GM12878 (cell line): ENCODE results near the gene BCL2. TPM values are rescaled to one million over a fixed set of nuclear protein-coding genes. Genes with fewer than 3 reads are reported as not detected.
A peak's percentile ranks its signal among the peaks of the same experiment; 100 is the strongest.

ENCODE experiments used
- ATAC-seq: fragments of 200-7000 bp; cut with Tn5 transposase; 3 replicates; pipeline ENCODE4 v1.9.1; 2020; ENCODE audit warnings: mild to moderate bottlenecking, moderate library complexity
- BruUV-seq: library from RNA; stranded (reverse); fragments of 400-500 nt; replicated peaks from 2 replicates; lab custom pipeline; 2021; lab: Mats Ljungman, UMichigan
- CTCF ChIA-PET: fragments of 300-600 bp; sonication (Branson Sonifier 250); formaldehyde crosslinking; extraction: SDS; loops from one replicate; lab custom pipeline; 2021; ENCODE audit warnings: inconsistent platforms; lab: Yijun Ruan, JAX
- POLR2A ChIA-PET: fragments of 350-600 bp; formaldehyde crosslinking; extraction: SDS; loops from one replicate; lab custom pipeline; 2021; ENCODE audit warnings: inconsistent platforms; lab: Charles Lee
- RAD21 ChIA-PET: fragments of 300-600 bp; sonication (Branson Sonifier 250); formaldehyde crosslinking; loops from one replicate; lab custom pipeline; 2023; ENCODE audit warnings: antibody characterized with exemption; ENCODE audit not compliant: unreplicated experiment; lab: Charles Lee
- SMC1A ChIA-PET: fragments of 300-600 bp; sonication (Branson Sonifier 250); formaldehyde crosslinking; loops from one replicate; lab custom pipeline; 2023; ENCODE audit not compliant: unreplicated experiment, uncharacterized antibody; lab: Charles Lee
- DNase-seq: peaks from one replicate; pipeline ENCODE4 v3.0.0-alpha.2; 2011; ENCODE audit warnings: low read depth, low spot score
- FAIRE-seq: peaks from 3 replicates; lab custom pipeline; 2011; peaks lifted over from hg19 to GRCh38; lab: Jason Lieb, UNC
- H2AFZ ChIP-seq: 2 replicates; pipeline ENCODE4 v1.6.0; 2011; ENCODE audit warnings: low read depth, low read length, control low read depth; ENCODE audit not compliant: control insufficient read depth
- H3K27ac ChIP-seq: 2 replicates; pipeline ENCODE4 v1.5.1; 2011; ENCODE audit warnings: control low read depth; ENCODE audit not compliant: control insufficient read depth, insufficient read depth
- H3K27me3 ChIP-seq, 2 experiments: replicated peaks in 1 of 2; 2 replicates each; pipeline versions ENCODE4 v1.6.0 to v1.6.1; 2011; ENCODE audit warnings: low read length in 1 of 2; ENCODE audit not compliant: control insufficient read depth in 2 of 2, insufficient read depth in 2 of 2
- H3K36me3 ChIP-seq, 2 experiments: 2 replicates each; pipeline ENCODE4 v1.5.1; 2011; ENCODE audit warnings: low read length in 1 of 2; ENCODE audit not compliant: control insufficient read depth in 2 of 2, insufficient read depth in 2 of 2
- H3K4me1 ChIP-seq: 2 replicates; pipeline ENCODE4 v1.6.1; 2011; ENCODE audit warnings: mild to moderate bottlenecking, low read length, moderate library complexity, mixed read lengths; ENCODE audit not compliant: control insufficient read depth, insufficient read depth
- H3K4me2 ChIP-seq: 2 replicates; pipeline ENCODE4 v1.6.0; 2011; ENCODE audit warnings: control low read depth; ENCODE audit not compliant: control insufficient read depth, insufficient read depth
- H3K4me3 ChIP-seq: fragments of 200-600 bp; sonication (generic); 2 replicates; pipeline ENCODE4 v1.5.1; 2016
- H3K79me2 ChIP-seq: 2 replicates; pipeline ENCODE4 v1.6.0; 2011; ENCODE audit warnings: low read length; ENCODE audit not compliant: control insufficient read depth, insufficient read depth
- H3K9ac ChIP-seq: 2 replicates; pipeline ENCODE4 v1.8.0; 2011; ENCODE audit warnings: low read length, control low read depth, mixed read lengths; ENCODE audit not compliant: control insufficient read depth, insufficient read depth
- H3K9me3 ChIP-seq: replicated peaks from 3 replicates; pipeline ENCODE4 v1.5.1; 2011; ENCODE audit warnings: mild to moderate bottlenecking, low read length; ENCODE audit not compliant: control insufficient read depth, insufficient read depth
- H4K20me1 ChIP-seq: 2 replicates; pipeline ENCODE4 v1.6.0; 2011; ENCODE audit not compliant: control insufficient read depth, insufficient read depth
- CEBPB ChIP-seq, 2 experiments: fragments of 150-350 bp in 1 of 2; IDR thresholded peaks; 2 replicates each; pipeline ENCODE4 v1.6.1; 2012 to 2014; ENCODE audit warnings: low read depth in 2 of 2, low read length in 2 of 2, borderline replicate concordance in 1 of 2, inconsistent platforms in 1 of 2
- FOXK2 ChIP-seq: fragments of 450-650 bp; IDR thresholded peaks from 2 replicates; pipeline ENCODE4 v1.6.1; 2017; ENCODE audit warnings: mild to moderate bottlenecking, moderate library complexity
- HDAC6 ChIP-seq: fragments of 200-600 bp; sonication (generic); IDR thresholded peaks from one replicate; pipeline ENCODE4 v1.8.0; 2017; ENCODE audit warnings: antibody characterized with exemption; ENCODE audit not compliant: unreplicated experiment
- IKZF1 ChIP-seq: fragments of 450-650 bp; conservative IDR thresholded peaks from 2 replicates; pipeline ENCODE4 v1.6.1; 2017; ENCODE audit warnings: antibody characterized with exemption, mild to moderate bottlenecking
- MXI1 ChIP-seq: fragments of 150-350 bp; IDR thresholded peaks from 2 replicates; pipeline ENCODE4 v1.6.1; 2011; ENCODE audit warnings: low read depth, mild to moderate bottlenecking, inconsistent platforms, low read length, improper control_type of control experiment
- MYC ChIP-seq: IDR thresholded peaks from 2 replicates; pipeline ENCODE4 v1.6.1; 2011; ENCODE audit warnings: mild to moderate bottlenecking, low read length, moderate library complexity, inconsistent platforms; ENCODE audit not compliant: insufficient read depth, insufficient replicate concordance, insufficient read length, severe bottlenecking
- POLR2AphosphoS2 ChIP-seq: IDR thresholded peaks from 2 replicates; pipeline ENCODE4 v1.6.1; 2011; ENCODE audit warnings: low read depth, mild to moderate bottlenecking, low read length, improper control_type of control experiment, moderate library complexity
- ZBTB33 ChIP-seq: fragments of 450-650 bp; IDR thresholded peaks from 2 replicates; pipeline ENCODE4 v1.6.1; 2017; ENCODE audit warnings: mild to moderate bottlenecking
- ZNF207 ChIP-seq: fragments of 450-650 bp; IDR thresholded peaks from 2 replicates; pipeline ENCODE4 v1.6.1; 2014; ENCODE audit warnings: antibody characterized with exemption, mild to moderate bottlenecking, borderline replicate concordance
- ZNF622 ChIP-seq: fragments of 450-650 bp; IDR thresholded peaks from 2 replicates; pipeline ENCODE4 v1.6.1; 2017; ENCODE audit warnings: mild to moderate bottlenecking, inconsistent platforms
- WGBS: methylation state at CpG from one replicate; pipeline ENCODE4 v1.1.6; 2016; ENCODE audit warnings: low lambda C conversion rate; ENCODE audit not compliant: insufficient replicate concordance, insufficient coverage; ENCODE audit errors: missing lambda C conversion rate; 5-methylcytosine and 5-hydroxymethylcytosine counted together
- in situ Hi-C: fragments of 300-500 bp; cut with MboI; formaldehyde crosslinking; loops from 9 replicates; pipeline ENCODE4 v1.14.3; 2018; ENCODE audit warnings: mixed read lengths
- intact Hi-C: fragments of 100-400 bp; cut with micrococcal nuclease; formaldehyde crosslinking; loops from one replicate; pipeline ENCODE4 v1.14.2; 2022; ENCODE audit not compliant: unreplicated experiment
- polyA plus RNA-seq, 11 experiments: library from polyadenylated mRNA; depleted of rRNA in 4 of 11; unstranded in 6 of 11; stranded (reverse) in 5 of 11; fragments of >200 nt; fragmentation: Nextera tagmentation in 4 of 11; fragmentation: Illumina TruSeq in 1 of 11; extraction: Ambion mirVana in 4 of 11; extraction: Trizol in 1 of 11; gene quantifications; 1 replicate in 1 of 11; 2 replicates in 10 of 11; pipeline versions ENCODE4 v1.2.1 to v1.2.3, GENCODE V29; 2011 to 2016; ENCODE audit warnings: inconsistent platforms in 2 of 11, missing spikeins in 2 of 11, low read depth in 1 of 11
- total RNA-seq, 4 experiments: library from RNA; depleted of rRNA in 3 of 4; stranded (reverse); fragments of >200 nt in 3 of 4; fragmentation: Illumina TruSeq in 1 of 4; extraction: Trizol in 1 of 4; gene quantifications; 2 replicates each; pipeline versions ENCODE4 v1.2.1 to v1.2.3, GENCODE V29; 2013 to 2021
- TF ChIP-seq, protein P1 (sequence below): IDR thresholded peaks from 2 replicates; pipeline ENCODE4 v1.6.1; 2012; ENCODE audit warnings: mild to moderate bottlenecking, low read depth, low read length
- TF ChIP-seq, protein P2 (sequence below): fragments of 450-650 bp; formaldehyde crosslinking; IDR thresholded peaks from 2 replicates; pipeline ENCODE4 v1.5.0; 2022; ENCODE audit warnings: mild to moderate bottlenecking, missing genetic modification characterization

BCL2 gene
- total and polyA plus RNA-seq, 10 of the 15 experiments (the other 5 are each of a cell fraction or from before 2014, with no cell fraction given): 4.1 to 47.8 (median 19.3) TPM

DNA sequence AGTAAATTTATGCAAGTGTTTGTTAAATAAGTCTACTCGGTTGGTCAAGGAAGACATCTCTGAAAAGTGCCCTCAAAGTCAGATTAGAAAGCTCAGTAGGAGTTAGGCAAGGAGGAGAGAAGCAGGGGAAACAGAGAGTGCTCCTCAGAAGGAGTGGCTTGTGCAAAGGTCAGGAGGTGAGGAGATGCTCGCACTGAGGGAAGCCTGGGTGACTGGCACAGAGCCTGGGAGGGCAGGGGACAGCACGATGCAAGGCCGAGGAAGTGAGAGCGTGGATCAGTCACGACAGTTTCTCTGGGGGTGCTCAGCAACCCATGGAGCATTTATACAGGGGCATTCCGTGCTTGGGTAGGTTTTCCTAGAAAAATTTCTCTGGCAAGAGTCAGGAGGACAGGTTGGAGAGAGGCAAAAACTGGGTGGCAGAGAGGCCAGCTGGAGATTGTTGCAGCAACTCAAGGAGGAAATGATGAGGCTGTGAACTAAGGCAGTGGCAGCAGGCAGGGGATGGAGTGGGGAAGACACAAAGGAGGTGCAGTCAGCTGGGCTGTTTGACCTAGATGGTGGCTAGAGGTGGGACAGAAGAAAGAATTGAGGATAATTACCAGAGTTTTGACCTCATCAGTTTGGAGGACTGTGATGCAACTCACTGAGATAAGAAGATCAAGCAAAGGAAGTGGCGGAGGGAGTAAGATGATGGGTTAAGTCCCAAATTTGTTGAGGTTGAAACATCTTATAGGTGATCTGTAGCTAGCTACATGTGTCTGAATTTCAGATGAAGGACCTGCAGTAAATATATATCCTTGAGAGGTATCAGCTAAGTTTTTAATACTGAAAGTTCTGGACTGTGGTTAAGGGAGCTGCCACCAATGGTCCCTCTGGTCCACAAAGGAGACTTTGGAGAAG lies 52.4 kb downstream of the BCL2 start:
- TF ChIP-seq POLR2AphosphoS2: no peak
- no peak for TF ChIP-seq ZNF207
- no peak for TF ChIP-seq MXI1
- TF ChIP-seq, protein P1, sequence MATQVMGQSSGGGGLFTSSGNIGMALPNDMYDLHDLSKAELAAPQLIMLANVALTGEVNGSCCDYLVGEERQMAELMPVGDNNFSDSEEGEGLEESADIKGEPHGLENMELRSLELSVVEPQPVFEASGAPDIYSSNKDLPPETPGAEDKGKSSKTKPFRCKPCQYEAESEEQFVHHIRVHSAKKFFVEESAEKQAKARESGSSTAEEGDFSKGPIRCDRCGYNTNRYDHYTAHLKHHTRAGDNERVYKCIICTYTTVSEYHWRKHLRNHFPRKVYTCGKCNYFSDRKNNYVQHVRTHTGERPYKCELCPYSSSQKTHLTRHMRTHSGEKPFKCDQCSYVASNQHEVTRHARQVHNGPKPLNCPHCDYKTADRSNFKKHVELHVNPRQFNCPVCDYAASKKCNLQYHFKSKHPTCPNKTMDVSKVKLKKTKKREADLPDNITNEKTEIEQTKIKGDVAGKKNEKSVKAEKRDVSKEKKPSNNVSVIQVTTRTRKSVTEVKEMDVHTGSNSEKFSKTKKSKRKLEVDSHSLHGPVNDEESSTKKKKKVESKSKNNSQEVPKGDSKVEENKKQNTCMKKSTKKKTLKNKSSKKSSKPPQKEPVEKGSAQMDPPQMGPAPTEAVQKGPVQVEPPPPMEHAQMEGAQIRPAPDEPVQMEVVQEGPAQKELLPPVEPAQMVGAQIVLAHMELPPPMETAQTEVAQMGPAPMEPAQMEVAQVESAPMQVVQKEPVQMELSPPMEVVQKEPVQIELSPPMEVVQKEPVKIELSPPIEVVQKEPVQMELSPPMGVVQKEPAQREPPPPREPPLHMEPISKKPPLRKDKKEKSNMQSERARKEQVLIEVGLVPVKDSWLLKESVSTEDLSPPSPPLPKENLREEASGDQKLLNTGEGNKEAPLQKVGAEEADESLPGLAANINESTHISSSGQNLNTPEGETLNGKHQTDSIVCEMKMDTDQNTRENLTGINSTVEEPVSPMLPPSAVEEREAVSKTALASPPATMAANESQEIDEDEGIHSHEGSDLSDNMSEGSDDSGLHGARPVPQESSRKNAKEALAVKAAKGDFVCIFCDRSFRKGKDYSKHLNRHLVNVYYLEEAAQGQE: no peak
- TF ChIP-seq ZBTB33: no peak
- TF ChIP-seq, protein P2, sequence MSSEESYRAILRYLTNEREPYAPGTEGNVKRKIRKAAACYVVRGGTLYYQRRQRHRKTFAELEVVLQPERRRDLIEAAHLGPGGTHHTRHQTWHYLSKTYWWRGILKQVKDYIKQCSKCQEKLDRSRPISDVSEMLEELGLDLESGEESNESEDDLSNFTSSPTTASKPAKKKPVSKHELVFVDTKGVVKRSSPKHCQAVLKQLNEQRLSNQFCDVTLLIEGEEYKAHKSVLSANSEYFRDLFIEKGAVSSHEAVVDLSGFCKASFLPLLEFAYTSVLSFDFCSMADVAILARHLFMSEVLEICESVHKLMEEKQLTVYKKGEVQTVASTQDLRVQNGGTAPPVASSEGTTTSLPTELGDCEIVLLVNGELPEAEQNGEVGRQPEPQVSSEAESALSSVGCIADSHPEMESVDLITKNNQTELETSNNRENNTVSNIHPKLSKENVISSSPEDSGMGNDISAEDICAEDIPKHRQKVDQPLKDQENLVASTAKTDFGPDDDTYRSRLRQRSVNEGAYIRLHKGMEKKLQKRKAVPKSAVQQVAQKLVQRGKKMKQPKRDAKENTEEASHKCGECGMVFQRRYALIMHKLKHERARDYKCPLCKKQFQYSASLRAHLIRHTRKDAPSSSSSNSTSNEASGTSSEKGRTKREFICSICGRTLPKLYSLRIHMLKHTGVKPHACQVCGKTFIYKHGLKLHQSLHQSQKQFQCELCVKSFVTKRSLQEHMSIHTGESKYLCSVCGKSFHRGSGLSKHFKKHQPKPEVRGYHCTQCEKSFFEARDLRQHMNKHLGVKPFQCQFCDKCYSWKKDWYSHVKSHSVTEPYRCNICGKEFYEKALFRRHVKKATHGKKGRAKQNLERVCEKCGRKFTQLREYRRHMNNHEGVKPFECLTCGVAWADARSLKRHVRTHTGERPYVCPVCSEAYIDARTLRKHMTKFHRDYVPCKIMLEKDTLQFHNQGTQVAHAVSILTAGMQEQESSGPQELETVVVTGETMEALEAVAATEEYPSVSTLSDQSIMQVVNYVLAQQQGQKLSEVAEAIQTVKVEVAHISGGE (CRISPR knock-in tag): no peak
- TF ChIP-seq FOXK2: no peak
- TF ChIP-seq HDAC6: no peak
- no peak for TF ChIP-seq IKZF1
- TF ChIP-seq ZNF622: no peak
- TF ChIP-seq CEBPB (IDR thresholded peaks at IDR 0.05; ENCODE audit: borderline replicate concordance in 1 of 2, low read depth in 2 of 2, low read length in 2 of 2): no peak
- no peak for TF ChIP-seq MYC
- Histone ChIP-seq H3K27me3 (no peaks in the 10 kb centered on the region), H3K9me3 (no peaks in the 10 kb centered on the region), H3K4me3 (no peak overlapping the region), H3K4me1 (peaks cover 16% of the 10 kb centered on the region), H4K20me1 (no peaks in the 10 kb centered on the region), H3K79me2 (peaks cover 75% of the 10 kb centered on the region), H3K4me2 (peak overlapping the region; percentile 39; the same call in 1 of the 2 replicates), H3K27ac (peak overlapping the region; percentile 61), H3K36me3 (peaks cover 8 to 12% of the 10 kb centered on the region in 2 experiments; a peak in 3 of 4 replicates), H2AFZ (no peak overlapping the region), H3K9ac (no peak overlapping the region)
- POLR2A ChIA-PET: interaction anchor here (0.6 to 1.6 kb wide), 4 partner anchors 10 to 25 kb away, joined by 3 to 7 read pairs (median 4); no protein-coding TSS in a partner anchor
- SMC1A ChIA-PET: interaction anchor here (0.6 to 3.3 kb wide), 19 partner anchors 9 to 111 kb away, joined by 3 to 14 read pairs (median 4); no protein-coding TSS in a partner anchor
- 93% methylated on average over 8 of the region's 8 CpGs for WGBS
- FAIRE-seq (no peak), DNase-seq (no peak), ATAC-seq (peak; percentile 50)
- RAD21 ChIA-PET: interaction anchor here (0.5 to 1.3 kb wide), 5 partner anchors 9 to 103 kb away, joined by 3 to 4 read pairs (median 3); no protein-coding TSS in a partner anchor
- intact Hi-C loops (no loop called here), in situ Hi-C loops (no loop called here)
- CTCF ChIA-PET: interaction anchor here (1.6 to 6.6 kb wide), 4 partner anchors 11 to 51 kb away, joined by 4 to 36 read pairs (median 7); no protein-coding TSS in a partner anchor
- no TSS peak for BruUV-seq
